GM23338 (cell line): ENCODE results near the gene FAM222A.

Source experiments
- CTCF ChIP-seq, 2 experiments: fragments of 200-600 bp in 1 of 2; sonication (generic) in 1 of 2; conservative IDR thresholded peaks; 2 replicates each; pipeline versions ENCODE4 v1.5.1 to v1.6.1; 2016 to 2017; ENCODE audit warnings: antibody characterized with exemption in 2 of 2, low read depth in 2 of 2, mild to moderate bottlenecking in 2 of 2, moderate library complexity in 1 of 2
- ETS1 ChIP-seq: IDR thresholded peaks from 2 replicates; pipeline ENCODE4 v1.6.1; 2016; ENCODE audit warnings: antibody characterized with exemption
- EZH2 ChIP-seq: fragments of 200-600 bp; sonication (generic); IDR thresholded peaks from one replicate; pipeline ENCODE4 v1.8.0; 2017; ENCODE audit warnings: antibody characterized with exemption, mild to moderate bottlenecking, low read depth; ENCODE audit not compliant: unreplicated experiment
- EZH2phosphoT487 ChIP-seq: fragments of 200-600 bp; sonication (generic); IDR thresholded peaks from one replicate; pipeline ENCODE4 v1.8.1; 2018; ENCODE audit warnings: antibody characterized with exemption; ENCODE audit not compliant: unreplicated experiment
- JUNB ChIP-seq: IDR thresholded peaks from one replicate; pipeline ENCODE4 v1.6.1; 2016; ENCODE audit warnings: antibody characterized with exemption; ENCODE audit not compliant: unreplicated experiment
- POLR2AphosphoS5 ChIP-seq: IDR thresholded peaks from 2 replicates; pipeline ENCODE4 v1.6.1; 2016; ENCODE audit warnings: antibody characterized with exemption, low read depth
- REST ChIP-seq: IDR thresholded peaks from one replicate; pipeline ENCODE4 v1.6.1; 2018; ENCODE audit warnings: antibody characterized with exemption; ENCODE audit not compliant: unreplicated experiment
- STAT1 ChIP-seq: IDR thresholded peaks from one replicate; pipeline ENCODE4 v1.6.1; 2016; ENCODE audit warnings: antibody characterized with exemption; ENCODE audit not compliant: unreplicated experiment
- ZNF114 ChIP-seq: fragments of 250-450 bp; sonication (Bioruptor Pico); IDR thresholded peaks from 2 replicates; pipeline ENCODE4 v1.5.0; 2020; ENCODE audit warnings: mild to moderate bottlenecking, moderate library complexity

GRCh38 chr12:109695961-109696461 is 17.6 kb upstream of the FAM222A start:
- TF ChIP-seq CTCF (conservative IDR thresholded peaks at IDR 0.05; ENCODE audit: low read depth in 2 of 2) (no peak), POLR2AphosphoS5 (no peak), EZH2phosphoT487 (no peak), REST (no peak), EZH2 (no peak), STAT1 (no peak), ETS1 (no peak), JUNB (no peak), ZNF114 (CRISPR knock-in tag) (no peak)
